Measurements from ENCODE around the gene GAPVD1. TPM values are rescaled to one million over a fixed set of nuclear protein-coding genes. Genes with fewer than 3 reads are reported as not detected.
"Not testable (repeated sequence)": the region's sequence is repeated elsewhere in the genome, so short reads cannot be mapped to it uniquely, and the experiment has no call there.

Gene GAPVD1
- total RNA-seq, 2 donors from 2014 or later = 82.8 to 105 TPM

DNA sequence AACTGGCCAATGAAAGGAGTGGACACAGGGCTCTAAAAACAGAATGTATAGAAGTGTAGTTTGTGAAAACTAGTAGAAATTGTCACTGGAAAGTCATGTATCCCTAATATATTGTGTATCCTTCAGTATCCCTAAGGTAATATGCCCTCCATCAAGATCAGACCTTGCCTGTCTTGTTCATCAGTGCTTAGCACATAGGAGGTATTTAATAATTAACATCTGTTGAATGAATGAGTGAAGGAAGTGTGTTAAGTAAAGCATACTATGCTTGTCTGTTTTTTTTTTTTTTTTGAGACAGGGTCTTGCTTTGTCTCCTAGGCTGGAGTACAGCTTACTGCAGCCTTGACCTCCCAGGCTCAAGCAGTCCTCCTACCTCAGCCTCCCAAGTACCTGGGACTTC, 15.8 kb downstream of the GAPVD1 start:
- Histone ChIP-seq H3K27ac (no peak overlapping the region), H3K36me3 (no peaks in the 10 kb centered on the region), H3K4me3 (no peak overlapping the region), H3K9me3 (no peaks in the 10 kb centered on the region), H3K27me3 (replicated peaks; ENCODE audit: insufficient read depth) (no peaks in the 10 kb centered on the region), H3K4me1 (ENCODE audit: control insufficient read depth in 1 of 2, low read depth in 2 of 2) (peaks cover 10 to 12% of the 10 kb centered on the region in 2 donors)
- ATAC-seq (ENCODE audit: insufficient number of reproducible peaks, low FRiP score, low read depth) = no peak
- TF ChIP-seq, protein P1, sequence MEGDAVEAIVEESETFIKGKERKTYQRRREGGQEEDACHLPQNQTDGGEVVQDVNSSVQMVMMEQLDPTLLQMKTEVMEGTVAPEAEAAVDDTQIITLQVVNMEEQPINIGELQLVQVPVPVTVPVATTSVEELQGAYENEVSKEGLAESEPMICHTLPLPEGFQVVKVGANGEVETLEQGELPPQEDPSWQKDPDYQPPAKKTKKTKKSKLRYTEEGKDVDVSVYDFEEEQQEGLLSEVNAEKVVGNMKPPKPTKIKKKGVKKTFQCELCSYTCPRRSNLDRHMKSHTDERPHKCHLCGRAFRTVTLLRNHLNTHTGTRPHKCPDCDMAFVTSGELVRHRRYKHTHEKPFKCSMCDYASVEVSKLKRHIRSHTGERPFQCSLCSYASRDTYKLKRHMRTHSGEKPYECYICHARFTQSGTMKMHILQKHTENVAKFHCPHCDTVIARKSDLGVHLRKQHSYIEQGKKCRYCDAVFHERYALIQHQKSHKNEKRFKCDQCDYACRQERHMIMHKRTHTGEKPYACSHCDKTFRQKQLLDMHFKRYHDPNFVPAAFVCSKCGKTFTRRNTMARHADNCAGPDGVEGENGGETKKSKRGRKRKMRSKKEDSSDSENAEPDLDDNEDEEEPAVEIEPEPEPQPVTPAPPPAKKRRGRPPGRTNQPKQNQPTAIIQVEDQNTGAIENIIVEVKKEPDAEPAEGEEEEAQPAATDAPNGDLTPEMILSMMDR (IDR thresholded peaks at IDR 0.05) = no peak
- no peak for DNase-seq (ENCODE audit: low spot score)

DNA sequence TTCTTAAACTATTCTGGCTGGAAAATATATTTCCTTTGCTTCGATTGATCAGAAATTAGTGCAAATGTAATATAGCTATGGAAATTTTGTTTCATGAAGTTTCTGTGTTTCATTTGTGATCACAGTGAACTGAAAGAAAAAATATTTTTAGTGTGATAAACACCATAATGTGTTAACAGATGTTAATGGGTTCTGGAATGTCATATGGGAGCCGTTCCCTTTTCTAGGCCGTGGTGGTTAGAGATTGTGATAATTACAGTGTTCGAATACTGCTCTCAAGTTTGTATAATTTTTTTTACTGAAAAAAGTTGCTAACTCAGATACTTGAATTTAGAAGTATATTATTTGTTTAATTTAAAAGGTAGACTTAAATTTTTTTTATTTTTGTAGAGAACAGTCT, 19.3 kb downstream of the GAPVD1 start:
- Histone ChIP-seq H3K27me3 (replicated peaks; ENCODE audit: insufficient read depth) (no peaks in the 10 kb centered on the region), H3K4me1 (ENCODE audit: control insufficient read depth in 1 of 2, low read depth in 2 of 2) (peaks cover 0 to 2% of the 10 kb centered on the region in 2 donors), H3K9me3 (no peaks in the 10 kb centered on the region), H3K4me3 (no peak overlapping the region), H3K36me3 (no peaks in the 10 kb centered on the region), H3K27ac (no peak overlapping the region)
- DNase-seq (ENCODE audit: low spot score) (no peak), ATAC-seq (ENCODE audit: insufficient number of reproducible peaks, low FRiP score, low read depth) (no peak)
- TF ChIP-seq, protein P1 (IDR thresholded peaks at IDR 0.05) = no peak

DNA sequence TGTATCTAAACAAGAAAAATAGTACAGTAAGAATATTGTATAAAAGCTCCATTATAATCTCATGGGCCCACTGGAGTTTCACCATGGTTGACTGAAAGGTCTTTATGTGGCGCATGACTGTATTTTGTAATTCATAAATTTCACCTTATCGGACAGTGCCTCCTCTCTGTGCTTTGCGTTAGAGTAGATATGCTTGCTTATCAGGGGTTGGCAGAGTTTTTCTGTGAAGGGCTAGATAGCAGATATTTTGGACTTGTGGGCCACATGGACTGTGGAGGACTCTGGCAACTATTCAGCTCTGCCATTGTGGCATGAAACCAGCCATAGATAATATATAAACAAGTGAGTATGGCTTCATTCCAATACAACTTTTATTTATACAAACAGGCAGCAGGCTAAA, 23.2 kb downstream of the GAPVD1 start:
- Histone ChIP-seq H3K36me3 (no peaks in the 10 kb centered on the region), H3K4me1 (ENCODE audit: control insufficient read depth in 1 of 2, low read depth in 2 of 2) (peaks cover 0 to 12% of the 10 kb centered on the region in 2 donors), H3K27me3 (replicated peaks; ENCODE audit: insufficient read depth) (no peaks in the 10 kb centered on the region), H3K9me3 (no peaks in the 10 kb centered on the region), H3K4me3 (no peak overlapping the region), H3K27ac (no peak overlapping the region)
- TF ChIP-seq, protein P1 (IDR thresholded peaks at IDR 0.05) = no peak
- DNase-seq (ENCODE audit: low spot score) (no peak), ATAC-seq (ENCODE audit: insufficient number of reproducible peaks, low FRiP score, low read depth) (no peak)

DNA sequence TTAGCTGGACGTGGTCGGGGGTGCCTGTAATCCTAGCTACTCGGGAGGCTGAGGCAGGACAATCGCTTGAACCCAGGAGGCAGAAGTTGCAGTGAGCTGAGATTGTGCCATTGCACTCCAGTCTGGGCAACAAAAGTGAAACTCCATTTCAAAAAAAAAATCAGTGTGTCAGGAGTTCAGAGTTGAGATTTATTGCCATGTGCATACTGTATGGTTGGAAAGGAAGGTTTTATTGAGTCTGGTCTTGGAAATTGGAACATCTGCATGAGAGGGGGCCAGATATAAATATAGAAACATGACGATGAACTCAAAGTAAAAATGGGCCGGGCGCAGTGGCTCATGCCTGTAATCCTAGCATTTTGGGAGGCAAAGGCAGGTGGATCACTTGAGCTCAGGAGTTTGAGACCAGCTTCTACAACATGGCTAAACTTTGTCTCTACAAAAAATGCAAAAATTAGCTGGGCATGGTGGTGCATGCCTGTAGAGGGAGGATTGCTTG, 25.4 kb downstream of the GAPVD1 start:
- ATAC-seq (ENCODE audit: insufficient number of reproducible peaks, low FRiP score, low read depth); H3K4me3 ChIP-seq; H3K9me3 ChIP-seq; H3K27me3 ChIP-seq (replicated peaks; ENCODE audit: insufficient read depth); H3K36me3 ChIP-seq; H3K27ac ChIP-seq; DNase-seq (ENCODE audit: low spot score): not testable (repeated sequence)
- peaks cover 0 to 12% of the 10 kb centered on the region in 2 donors for H3K4me1 ChIP-seq (ENCODE audit: control insufficient read depth in 1 of 2, low read depth in 2 of 2)

DNA sequence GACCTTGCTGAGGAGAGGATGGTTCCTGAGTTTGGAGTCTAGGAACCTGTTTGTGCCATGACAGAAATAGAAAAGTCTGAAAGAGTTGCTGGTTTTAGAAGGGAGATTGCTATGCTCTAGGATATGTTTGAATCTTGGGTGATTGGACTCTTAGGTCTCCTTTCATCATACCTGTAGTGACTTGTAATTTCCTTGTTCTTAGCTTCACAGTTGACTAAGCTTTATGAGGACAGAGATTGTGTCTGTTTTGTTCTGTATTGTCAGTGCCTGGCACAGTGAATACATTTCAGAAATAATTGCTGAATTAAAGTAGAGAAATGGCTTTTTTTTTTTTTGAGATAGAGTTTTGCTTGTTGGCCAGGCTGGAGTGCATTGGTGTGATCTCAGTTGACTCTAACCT, 31.5 kb downstream of the GAPVD1 start:
- no peaks in the 10 kb centered on the region for H3K9me3 ChIP-seq
- no peak overlapping the region for H3K27ac ChIP-seq
- H3K4me1 ChIP-seq (ENCODE audit: control insufficient read depth in 1 of 2, low read depth in 2 of 2) = peaks cover 7 to 15% of the 10 kb centered on the region in 2 donors
- H3K27me3 ChIP-seq (replicated peaks; ENCODE audit: insufficient read depth) = no peaks in the 10 kb centered on the region
- no peaks in the 10 kb centered on the region for H3K36me3 ChIP-seq
- TF ChIP-seq, protein P1 (IDR thresholded peaks at IDR 0.05) = no peak
- DNase-seq (ENCODE audit: low spot score) (no peak), ATAC-seq (ENCODE audit: insufficient number of reproducible peaks, low FRiP score, low read depth) (no peak)
- no peak overlapping the region for H3K4me3 ChIP-seq

DNA sequence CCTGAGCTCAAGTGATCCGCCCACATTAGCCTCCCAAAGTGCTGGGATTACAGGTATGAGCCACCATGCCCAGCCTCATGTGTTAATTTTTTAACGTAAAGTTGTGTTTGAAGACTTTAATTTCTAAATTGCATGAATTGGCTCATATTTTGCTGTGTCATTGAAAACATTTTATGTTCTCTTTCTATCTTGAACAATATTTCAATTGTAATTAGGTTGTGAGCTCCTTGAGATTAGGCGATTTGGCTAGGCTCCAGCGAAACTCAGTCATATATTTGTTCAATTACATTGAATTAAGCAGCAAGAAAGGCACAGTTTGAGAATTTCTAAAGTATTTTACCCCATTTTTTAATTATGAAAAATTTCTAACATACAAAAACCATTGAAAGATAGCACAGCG, 34.0 kb downstream of the GAPVD1 start:
- no peaks in the 10 kb centered on the region for H3K36me3 ChIP-seq
- H3K4me3 ChIP-seq = no peak overlapping the region
- H3K4me1 ChIP-seq (ENCODE audit: control insufficient read depth in 1 of 2, low read depth in 2 of 2) = peaks cover 7 to 15% of the 10 kb centered on the region in 2 donors
- no peaks in the 10 kb centered on the region for H3K9me3 ChIP-seq
- no peaks in the 10 kb centered on the region for H3K27me3 ChIP-seq (replicated peaks; ENCODE audit: insufficient read depth)
- DNase-seq (ENCODE audit: low spot score) = no peak
- TF ChIP-seq, protein P1 (IDR thresholded peaks at IDR 0.05) = no peak
- H3K27ac ChIP-seq = no peak overlapping the region
- ATAC-seq (ENCODE audit: insufficient number of reproducible peaks, low FRiP score, low read depth) = no peak
